Glutamatergic neuron (in vitro differentiated cells): Measurements from ENCODE around the gene HECTD4. TPM values are rescaled to one million over a fixed set of nuclear protein-coding genes. Genes with fewer than 3 reads are reported as not detected.

Source experiments
- DNase-seq: peaks from one replicate; pipeline ENCODE4 v3.0.0; 2022
- H3K27ac Mint-ChIP-seq: one replicate; pipeline ENCODE4 v1.8.0; 2020; ENCODE audit warnings: mild to moderate bottlenecking, mixed read lengths, inconsistent platforms; ENCODE audit not compliant: unreplicated experiment
- H3K27me3 Mint-ChIP-seq: one replicate; pipeline ENCODE4 v1.8.0; 2020; ENCODE audit warnings: mild to moderate bottlenecking, moderate library complexity, mixed read lengths, inconsistent platforms; ENCODE audit not compliant: unreplicated experiment
- H3K36me3 Mint-ChIP-seq: one replicate; pipeline ENCODE4 v1.8.0; 2020; ENCODE audit warnings: mild to moderate bottlenecking, mixed read lengths, inconsistent platforms; ENCODE audit not compliant: unreplicated experiment
- H3K4me1 Mint-ChIP-seq: one replicate; pipeline ENCODE4 v1.8.0; 2020; ENCODE audit warnings: mild to moderate bottlenecking, low read depth, mixed read lengths, inconsistent platforms; ENCODE audit not compliant: unreplicated experiment
- H3K4me3 Mint-ChIP-seq: one replicate; pipeline ENCODE4 v1.8.0; 2020; ENCODE audit warnings: mild to moderate bottlenecking, mixed read lengths, inconsistent platforms; ENCODE audit not compliant: unreplicated experiment
- H3K9me3 Mint-ChIP-seq: one replicate; pipeline ENCODE4 v1.8.0; 2020; ENCODE audit warnings: mild to moderate bottlenecking, moderate library complexity, mixed read lengths, inconsistent platforms; ENCODE audit not compliant: unreplicated experiment
- total RNA-seq: library from RNA; stranded (reverse); fragmentation: NEBNext Ultra II Directional; extraction: Animal tissue kit (Norgen Biotek cat#: 25700); gene quantifications from one replicate; pipeline ENCODE4 v1.2.1, GENCODE V29; 2021; ENCODE audit not compliant: unreplicated experiment
- TF ChIP-seq, protein P1 (sequence below): fragments of 200-600 bp; sonication (generic); IDR thresholded peaks from one replicate; pipeline ENCODE4 v1.5.0; 2021; ENCODE audit not compliant: partially characterized antibody, unreplicated experiment

The HECTD4 gene
- total RNA-seq, 1 donor from 2014 or later = 261 TPM

- peaks cover 10% of the 10 kb centered on the region for H3K36me3 Mint-ChIP-seq
- no peak overlapping the region for H3K27ac Mint-ChIP-seq
- peaks cover 2% of the 10 kb centered on the region for H3K9me3 Mint-ChIP-seq
- H3K27me3 Mint-ChIP-seq = peaks cover 6% of the 10 kb centered on the region
- peaks cover 4% of the 10 kb centered on the region for H3K4me1 Mint-ChIP-seq
- no peak overlapping the region for H3K4me3 Mint-ChIP-seq
- no peak for DNase-seq
- TF ChIP-seq, protein P1, sequence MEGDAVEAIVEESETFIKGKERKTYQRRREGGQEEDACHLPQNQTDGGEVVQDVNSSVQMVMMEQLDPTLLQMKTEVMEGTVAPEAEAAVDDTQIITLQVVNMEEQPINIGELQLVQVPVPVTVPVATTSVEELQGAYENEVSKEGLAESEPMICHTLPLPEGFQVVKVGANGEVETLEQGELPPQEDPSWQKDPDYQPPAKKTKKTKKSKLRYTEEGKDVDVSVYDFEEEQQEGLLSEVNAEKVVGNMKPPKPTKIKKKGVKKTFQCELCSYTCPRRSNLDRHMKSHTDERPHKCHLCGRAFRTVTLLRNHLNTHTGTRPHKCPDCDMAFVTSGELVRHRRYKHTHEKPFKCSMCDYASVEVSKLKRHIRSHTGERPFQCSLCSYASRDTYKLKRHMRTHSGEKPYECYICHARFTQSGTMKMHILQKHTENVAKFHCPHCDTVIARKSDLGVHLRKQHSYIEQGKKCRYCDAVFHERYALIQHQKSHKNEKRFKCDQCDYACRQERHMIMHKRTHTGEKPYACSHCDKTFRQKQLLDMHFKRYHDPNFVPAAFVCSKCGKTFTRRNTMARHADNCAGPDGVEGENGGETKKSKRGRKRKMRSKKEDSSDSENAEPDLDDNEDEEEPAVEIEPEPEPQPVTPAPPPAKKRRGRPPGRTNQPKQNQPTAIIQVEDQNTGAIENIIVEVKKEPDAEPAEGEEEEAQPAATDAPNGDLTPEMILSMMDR = no peak
These were observed 76.3 kb downstream of the HECTD4 start for GRCh38 chr12:112305951-112306350.

- H3K4me3 Mint-ChIP-seq = no peak overlapping the region
- peaks cover 2% of the 10 kb centered on the region for H3K9me3 Mint-ChIP-seq
- peaks cover 6% of the 10 kb centered on the region for H3K27me3 Mint-ChIP-seq
- no peak for DNase-seq
- TF ChIP-seq, protein P1 = no peak
- H3K4me1 Mint-ChIP-seq = peaks cover 4% of the 10 kb centered on the region
- peaks cover 10% of the 10 kb centered on the region for H3K36me3 Mint-ChIP-seq
- H3K27ac Mint-ChIP-seq = no peak overlapping the region
These were observed 77.8 kb downstream of the HECTD4 start for GRCh38 chr12:112304436-112304835.

- Mint-ChIP-seq H3K4me1 (peaks cover 4% of the 10 kb centered on the region), H3K27me3 (peaks cover 6% of the 10 kb centered on the region), H3K4me3 (no peak overlapping the region), H3K36me3 (peaks cover 10% of the 10 kb centered on the region), H3K9me3 (peaks cover 2% of the 10 kb centered on the region), H3K27ac (no peak overlapping the region)
- TF ChIP-seq, protein P1 = no peak
- no peak for DNase-seq
These were observed 78.4 kb downstream of the HECTD4 start for GRCh38 chr12:112303799-112304198.

- Mint-ChIP-seq H3K27me3 (peaks cover 6% of the 10 kb centered on the region), H3K27ac (no peak overlapping the region), H3K4me1 (peaks cover 4% of the 10 kb centered on the region), H3K9me3 (peaks cover 2% of the 10 kb centered on the region), H3K36me3 (peaks cover 10% of the 10 kb centered on the region), H3K4me3 (no peak overlapping the region)
- TF ChIP-seq, protein P1 = no peak
- no peak for DNase-seq
These were observed 79.2 kb downstream of the HECTD4 start for GRCh38 chr12:112303004-112303403.

- TF ChIP-seq, protein P1 = no peak
- H3K4me1 Mint-ChIP-seq = peaks cover 2% of the 10 kb centered on the region
- H3K27me3 Mint-ChIP-seq = peaks cover 3% of the 10 kb centered on the region
- H3K4me3 Mint-ChIP-seq = no peak overlapping the region
- DNase-seq = no peak
- no peak overlapping the region for H3K27ac Mint-ChIP-seq
- H3K36me3 Mint-ChIP-seq = peaks cover 4% of the 10 kb centered on the region
- peaks cover 2% of the 10 kb centered on the region for H3K9me3 Mint-ChIP-seq
These were observed 82.5 kb downstream of the HECTD4 start for GRCh38 chr12:112299704-112300103.
